Embryonic facial prominence (tissue), 1 donor: ENCODE results near the gene AADAC.
"Not testable (repeated sequence)": the region's sequence is repeated elsewhere in the genome, so short reads cannot be mapped to it uniquely, and the experiment has no call there.

Source experiments
- DNase-seq: peaks from one replicate; pipeline ENCODE4 v3.0.0-alpha.2; 2016; ENCODE audit errors: extremely low spot score

The AADAC gene

GRCh38 chr3:151813799-151814198 is at the start of gene AADAC:
Gene AADAC (plus strand): TSS chr3:151814116. CDS start chr3:151814163, 47 bp downstream.
- no peak for DNase-seq

GRCh38 chr3:151764699-151765098 is 49.2 kb upstream of the AADAC start:
- not testable (repeated sequence) for DNase-seq

- no peak for DNase-seq
Observed at GRCh38 chr3:151765685-151766084, 48.2 kb upstream of the AADAC start.

GRCh38 chr3:151766454-151766853 is 47.5 kb upstream of the AADAC start:
- DNase-seq: no peak

- DNase-seq: no peak
Observed at GRCh38 chr3:151768393-151768930, 45.5 kb upstream of the AADAC start.

- DNase-seq: no peak
Observed at GRCh38 chr3:151769175-151769574, 44.7 kb upstream of the AADAC start.

GRCh38 chr3:151770956-151771355 is 43.0 kb upstream of the AADAC start:
- no peak for DNase-seq

GRCh38 chr3:151772825-151773480 is 41.0 kb upstream of the AADAC start:
- no peak for DNase-seq

- DNase-seq: no peak
Observed at GRCh38 chr3:151774235-151774634, 39.7 kb upstream of the AADAC start.

GRCh38 chr3:151774910-151775309 is 39.0 kb upstream of the AADAC start:
- no peak for DNase-seq

GRCh38 chr3:151775314-151776258 is 38.3 kb upstream of the AADAC start:
- DNase-seq: no peak

GRCh38 chr3:151776259-151776740 is 37.6 kb upstream of the AADAC start:
- DNase-seq: no peak

GRCh38 chr3:151777880-151778279 is 36.0 kb upstream of the AADAC start:
- no peak for DNase-seq

GRCh38 chr3:151787626-151788025 is 26.3 kb upstream of the AADAC start:
- DNase-seq: no peak

- no peak for DNase-seq
Observed at GRCh38 chr3:151788401-151788800, 25.5 kb upstream of the AADAC start.

- no peak for DNase-seq
Observed at GRCh38 chr3:151789853-151790463, 24.0 kb upstream of the AADAC start.

- not testable (repeated sequence) for DNase-seq
Observed at GRCh38 chr3:151790763-151791162, 23.2 kb upstream of the AADAC start.

- no peak for DNase-seq
Observed at GRCh38 chr3:151792411-151792810, 21.5 kb upstream of the AADAC start.

GRCh38 chr3:151793636-151794035 is 20.3 kb upstream of the AADAC start:
- DNase-seq: no peak

GRCh38 chr3:151794080-151794479 is 19.8 kb upstream of the AADAC start:
- DNase-seq: no peak

- DNase-seq: no peak
Observed at GRCh38 chr3:151795276-151795675, 18.6 kb upstream of the AADAC start.

- DNase-seq: no peak
Observed at GRCh38 chr3:151796105-151796680, 17.7 kb upstream of the AADAC start.
